GM12892 (cell line): Measurements from ENCODE around the gene SNX30.

ENCODE experiments used
- POLR2A ChIP-seq: IDR thresholded peaks from 2 replicates; pipeline ENCODE4 v1.6.1; 2011; ENCODE audit warnings: low read depth, low read length, control low read depth
- POLR2AphosphoS5 ChIP-seq: IDR thresholded peaks from 2 replicates; pipeline ENCODE4 v1.6.1; 2011; ENCODE audit warnings: low read depth, low read length, control low read depth

- TF ChIP-seq POLR2AphosphoS5 (no peak), POLR2A (no peak)
These were observed 14.3 kb downstream of the SNX30 start for GRCh38 chr9:112764837-112765236.
